ENCODE results near the gene TMEM273. TPM values are rescaled to one million over a fixed set of nuclear protein-coding genes. Genes with fewer than 3 reads are reported as not detected.
A peak's percentile ranks its signal among the peaks of the same experiment; 100 is the strongest.

The TMEM273 gene
- total and polyA plus RNA-seq, 2 of the 4 experiments (the other 2 are of a cell fraction): not detected

- no peak overlapping the region for H4K8ac ChIP-seq (ENCODE audit: low read depth in 2 of 2, low read length in 2 of 2)
- TF ChIP-seq FOS (IDR thresholded peaks at IDR 0.05; ENCODE audit: low read depth, low read length): no peak
- TF ChIP-seq POLR2A (IDR thresholded peaks at IDR 0.05; ENCODE audit: low read depth, low read length): no peak
- TF ChIP-seq CEBPB (IDR thresholded peaks at IDR 0.05; ENCODE audit: low read depth, low read length): peak; percentile 73
- no CpG with 5 or more reads among the region's 5 CpGs for whole genome bisulfite sequencing, 2 experiments (ENCODE audit: extremely low coverage in 2 of 2, insufficient read length in 1 of 2)
- H4K91ac ChIP-seq (ENCODE audit: insufficient read depth, low read depth, low read length): no peak overlapping the region
- intact Hi-C loops (cut with micrococcal nuclease): loop anchor here (5.0 to 10.0 kb wide), 2 partner anchors 355 to 503 kb away; no protein-coding TSS in a partner anchor
- H3K36me3 ChIP-seq (ENCODE audit: control insufficient read depth, insufficient read depth, low read length): no peaks in the 10 kb centered on the region
- no peaks in the 10 kb centered on the region for H3K9me3 ChIP-seq (ENCODE audit: control insufficient read depth, insufficient read depth, low read length)
- H2BK120ac ChIP-seq (ENCODE audit: low read depth, low read length): no peak overlapping the region
- peaks cover 17% of the 10 kb centered on the region for H3K9me1 ChIP-seq (ENCODE audit: insufficient read depth, low read length)
- no peak overlapping the region for H3K23ac ChIP-seq (ENCODE audit: low read depth, low read length)
- H2AK5ac ChIP-seq (ENCODE audit: low read depth, low read length): no peak overlapping the region
- H3K56ac ChIP-seq (ENCODE audit: extremely low read depth, insufficient read depth, low read length): no peak overlapping the region
- peaks cover 13% of the 10 kb centered on the region for H3K4me1 ChIP-seq (ENCODE audit: control insufficient read depth, insufficient read depth, low read length)
- no peak overlapping the region for H3K4ac ChIP-seq (ENCODE audit: low read depth, low read length)
- H2BK15ac ChIP-seq (ENCODE audit: low read depth, low read length): no peak overlapping the region
- no peak overlapping the region for H3K4me3 ChIP-seq (ENCODE audit: insufficient read depth, low read depth, low read length)
- H2BK20ac ChIP-seq (ENCODE audit: low read depth, low read length): no peak overlapping the region
- H3K4me2 ChIP-seq (ENCODE audit: low read depth, low read length): no peak overlapping the region
- CTCF ChIA-PET: no interaction called here
- ATAC-seq (ENCODE audit: low read depth) (no peak), DNase-seq (no peak)
- no peaks in the 10 kb centered on the region for H3K27me3 ChIP-seq (ENCODE audit: control insufficient read depth, insufficient read depth, low read length)
- H3K18ac ChIP-seq (ENCODE audit: low read depth, low read length): no peak overlapping the region
- in situ Hi-C loops (cut with MboI; ENCODE audit: low sequenced_read_pairs): no loop called here
- POLR2A ChIA-PET (ENCODE audit: unreplicated experiment): no interaction called here
- no peaks in the 10 kb centered on the region for H3K79me1 ChIP-seq (ENCODE audit: low read depth in 1 of 2, low read length in 2 of 2)
- no peaks in the 10 kb centered on the region for H4K20me1 ChIP-seq (ENCODE audit: insufficient read depth, low read length)
- H3K14ac ChIP-seq (replicated peaks; ENCODE audit: low read depth, low read length): no peak overlapping the region
- no peak overlapping the region for H2AFZ ChIP-seq (replicated peaks; ENCODE audit: low read length, poor library complexity)
- H2AK9ac ChIP-seq (replicated peaks; ENCODE audit: low read depth, low read length, poor library complexity): no peak overlapping the region
- no peak overlapping the region for H4K5ac ChIP-seq (ENCODE audit: low read depth, low read length)
- dilution Hi-C loops (cut with HindIII; ENCODE audit: low sequenced_read_pairs, unreplicated experiment): no loop called here
- no peak overlapping the region for H2BK5ac ChIP-seq (ENCODE audit: low read depth, low read length, poor library complexity, severe bottlenecking)
- BruUV-seq (replicated peaks): no TSS peak
- no peak overlapping the region for H3K9ac ChIP-seq (ENCODE audit: low read depth, low read length)
- no peak overlapping the region for H3K27ac ChIP-seq (ENCODE audit: insufficient read depth, low read length)
Observed at GRCh38 chr10:49160110-49160509, 28.1 kb downstream of the TMEM273 start.
